Measurements from ENCODE around the gene SOCS3.
A peak's percentile ranks its signal among the peaks of the same experiment; 100 is the strongest.
"Not testable (repeated sequence)": the region's sequence is repeated elsewhere in the genome, so short reads cannot be mapped to it uniquely, and the experiment has no call there.

The SOCS3 gene

DNA sequence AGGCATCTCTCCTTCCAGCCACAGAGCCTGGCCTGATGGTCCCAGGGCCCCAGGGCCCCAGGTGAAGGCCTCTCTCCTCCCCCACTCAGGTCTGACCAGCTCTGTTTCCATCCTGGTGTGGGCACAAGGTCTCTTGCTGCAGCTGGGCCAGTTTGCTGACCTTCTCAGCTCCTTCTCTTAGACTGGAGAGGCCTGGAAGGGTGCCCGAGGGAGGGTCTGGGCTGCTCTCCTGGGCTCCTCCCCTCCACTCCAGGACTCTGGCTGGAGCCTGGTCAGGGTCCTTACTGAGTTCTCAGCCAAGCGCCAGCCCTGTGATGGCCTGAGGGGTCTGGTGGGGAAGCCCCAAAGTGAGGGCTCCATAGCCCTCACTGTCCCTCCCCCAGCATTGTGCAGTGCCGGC is 12.4 kb downstream of the SOCS3 start:
- no peak for DNase-seq

DNA sequence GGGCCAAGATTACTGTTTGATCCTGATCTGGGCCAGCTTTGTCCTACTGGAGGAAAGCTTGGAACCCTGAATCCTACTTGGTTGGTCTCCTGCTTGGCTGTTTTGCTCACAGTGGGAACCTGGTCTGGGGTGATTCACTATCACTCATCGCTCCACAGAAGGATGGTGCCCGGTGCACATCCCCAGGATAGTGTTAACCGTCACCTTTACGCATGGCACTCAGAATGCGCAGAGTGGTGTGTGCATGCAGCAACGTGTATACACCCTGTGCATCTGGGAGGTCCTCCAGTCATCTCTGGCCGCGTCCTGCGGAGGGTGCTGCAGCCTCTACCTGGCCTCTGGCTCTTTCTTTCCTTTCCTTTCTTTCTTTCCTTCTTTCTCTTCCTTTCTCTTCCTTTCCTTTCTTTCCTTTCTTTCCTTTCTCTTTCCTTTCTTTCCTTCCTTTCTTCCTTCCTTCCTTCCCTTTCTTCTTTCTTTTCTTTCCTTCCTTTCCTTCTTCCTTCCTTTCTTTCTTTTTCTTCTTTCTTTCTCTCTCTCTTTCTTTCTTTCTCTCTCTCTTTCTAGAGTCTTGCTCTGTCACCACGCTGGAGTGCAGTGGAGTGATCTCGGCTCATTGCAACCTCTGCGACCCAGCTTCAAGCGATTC is 13.1 kb downstream of the SOCS3 start:
- DNase-seq: no peak

DNA sequence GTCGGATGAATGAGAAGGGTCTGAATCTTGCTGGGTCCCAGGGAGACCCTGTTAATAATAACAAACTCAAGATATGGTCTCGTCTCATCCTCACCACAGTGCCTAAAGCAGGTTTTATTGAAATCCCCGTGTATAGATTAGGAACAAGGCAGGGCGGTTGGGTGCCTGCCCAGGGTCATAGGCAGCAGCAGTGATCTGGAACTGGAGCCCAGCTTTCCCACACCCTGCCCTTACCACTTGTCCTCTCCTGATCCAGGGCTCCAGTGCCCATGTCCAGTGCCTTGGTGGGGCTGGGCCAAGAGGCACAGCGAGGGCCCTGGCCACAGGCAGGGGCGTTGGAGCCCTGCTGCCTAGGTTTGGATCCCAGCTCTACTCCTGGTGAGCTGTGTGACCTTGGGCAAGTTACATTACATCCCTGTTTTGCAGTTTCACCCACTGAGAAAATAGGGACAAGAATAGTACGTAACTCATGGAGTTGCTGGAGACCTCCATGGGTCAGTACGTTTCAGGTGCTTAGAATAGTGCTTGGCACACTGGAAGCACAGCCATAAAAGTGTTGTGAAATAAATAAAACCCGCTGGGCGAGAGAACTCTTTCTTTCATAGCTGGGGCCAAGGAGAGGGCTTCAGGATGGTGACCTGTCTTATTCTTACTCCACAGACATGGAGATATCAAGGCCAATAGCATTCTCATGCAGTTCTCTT is 13.9 kb downstream of the SOCS3 start:
- DNase-seq: no peak

DNA sequence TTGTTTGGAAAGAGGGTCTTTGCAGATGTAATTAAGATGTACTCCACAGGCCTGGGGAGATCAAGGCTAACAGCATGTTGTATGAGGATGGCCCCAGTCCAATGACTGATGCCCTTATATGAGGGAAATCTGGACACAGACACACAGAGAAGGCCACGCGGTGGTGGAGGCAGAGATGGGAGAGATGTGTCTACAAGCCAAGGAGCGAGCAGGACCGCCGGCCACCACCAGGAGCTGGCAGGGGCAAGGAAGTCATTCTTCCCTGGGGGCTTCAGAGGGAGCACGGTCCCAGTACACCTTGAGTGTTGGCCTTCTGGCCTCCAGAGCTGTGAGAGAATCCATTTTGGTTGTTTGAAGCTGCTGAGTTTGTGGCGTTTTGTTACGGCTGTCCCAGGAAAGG is 14.7 kb downstream of the SOCS3 start:
- no peak for DNase-seq

DNA sequence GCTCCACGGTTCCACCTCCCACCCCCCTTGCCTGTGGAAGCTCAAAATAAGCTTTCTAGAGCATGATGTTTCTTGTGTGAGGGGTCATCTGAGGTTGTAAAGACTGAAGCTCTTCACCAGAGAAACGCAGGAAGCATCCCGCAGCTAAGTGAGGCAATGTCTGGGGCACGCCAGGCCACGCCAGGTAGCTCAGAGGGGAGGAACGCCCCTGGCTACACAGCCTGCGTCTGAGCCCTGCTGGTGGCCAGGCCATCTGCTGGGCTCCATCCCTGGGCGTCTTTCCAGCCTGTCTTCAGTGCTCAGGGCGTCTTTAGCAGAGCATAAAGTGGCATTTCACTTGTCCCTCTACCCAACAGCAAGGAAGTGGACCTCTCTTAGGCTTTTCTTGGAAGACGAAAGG is 15.2 kb downstream of the SOCS3 start:
- DNase-seq: no peak

DNA sequence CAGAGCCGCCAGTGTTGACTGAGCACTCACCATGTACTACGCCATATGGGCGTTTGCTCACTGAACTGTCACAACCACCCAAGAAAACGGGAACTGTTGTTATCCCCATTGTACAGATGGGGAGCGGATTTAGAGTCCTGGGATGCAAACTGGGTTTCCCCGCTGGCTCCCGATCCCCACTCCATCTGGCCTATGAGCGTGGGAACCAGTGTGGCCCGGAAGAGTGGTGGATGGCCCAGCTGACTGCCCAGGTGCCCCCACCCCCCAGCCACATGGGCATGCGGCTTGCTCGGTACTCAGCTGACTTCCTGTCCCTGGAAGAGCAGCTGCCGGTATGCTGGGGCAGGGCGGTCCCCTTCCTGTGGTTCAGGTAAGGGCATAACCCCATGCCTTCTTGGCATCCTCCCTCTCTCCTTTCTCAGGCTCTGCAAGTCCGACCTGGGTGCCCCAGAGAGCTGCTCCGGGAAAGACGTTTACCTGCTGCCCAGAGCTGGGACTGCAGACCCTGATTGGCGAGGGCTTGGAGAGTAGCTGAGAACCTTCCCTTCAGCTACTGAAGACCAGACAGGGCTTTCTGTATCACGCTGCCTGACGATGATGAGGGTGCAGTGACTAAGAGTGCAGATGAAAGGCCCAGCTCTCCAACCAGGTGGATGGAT is 16.2 kb downstream of the SOCS3 start:
- DNase-seq: peak; percentile 62

DNA sequence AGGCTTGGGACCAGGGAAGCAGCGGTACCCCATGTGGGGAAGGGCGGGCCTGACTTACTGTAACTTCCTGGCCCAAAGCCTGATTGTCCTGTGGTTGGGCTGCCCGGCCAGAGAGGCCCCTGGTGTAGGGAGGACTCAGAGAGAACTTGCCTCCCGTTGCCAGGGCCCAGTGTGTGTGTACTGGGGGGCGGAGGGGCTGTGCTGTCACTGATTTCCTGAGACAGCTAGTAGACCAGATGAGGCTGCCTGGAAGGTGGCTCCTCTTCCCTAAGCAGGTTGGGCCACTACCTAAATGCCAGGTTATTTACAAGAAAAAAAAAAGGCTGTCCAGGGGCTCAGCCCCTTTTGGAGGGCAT is 16.7 kb downstream of the SOCS3 start:
- no peak for DNase-seq

DNA sequence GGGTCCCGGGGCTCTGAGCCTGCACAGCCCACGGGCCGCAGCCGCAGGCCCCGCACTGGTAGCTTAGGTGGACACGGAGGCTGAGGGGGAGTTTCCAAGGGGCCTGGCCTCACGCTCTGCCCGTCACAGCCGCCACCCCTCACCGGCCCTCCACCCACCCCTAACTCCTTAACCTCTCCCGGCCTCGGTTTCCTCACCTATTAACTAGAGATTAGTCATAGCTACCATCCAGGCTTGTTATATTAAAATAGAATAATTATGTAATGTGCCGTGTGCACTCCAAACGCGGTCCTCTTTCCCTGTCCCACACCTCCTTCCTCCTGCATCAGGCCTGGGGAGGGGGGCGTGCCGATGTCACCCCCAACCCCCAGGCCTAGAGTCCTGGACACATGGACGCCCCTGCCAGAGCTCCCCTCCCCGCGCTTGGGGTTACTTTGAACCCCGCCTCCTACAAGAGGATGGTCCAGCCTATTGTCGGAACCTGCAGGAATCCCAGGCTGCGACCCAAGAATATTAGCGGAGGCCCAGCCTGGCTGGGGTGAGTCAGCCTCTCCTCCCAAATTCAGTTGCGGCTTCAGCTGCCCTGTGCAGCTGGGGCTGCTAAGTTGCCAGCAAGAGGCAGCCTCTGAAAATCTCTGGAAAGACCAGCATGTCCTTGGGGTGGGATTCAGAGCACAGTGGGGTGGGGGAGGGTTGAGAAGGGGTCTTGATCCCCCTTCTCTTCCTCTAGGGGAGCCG is 17.3 kb downstream of the SOCS3 start:
- DNase-seq: no peak

DNA sequence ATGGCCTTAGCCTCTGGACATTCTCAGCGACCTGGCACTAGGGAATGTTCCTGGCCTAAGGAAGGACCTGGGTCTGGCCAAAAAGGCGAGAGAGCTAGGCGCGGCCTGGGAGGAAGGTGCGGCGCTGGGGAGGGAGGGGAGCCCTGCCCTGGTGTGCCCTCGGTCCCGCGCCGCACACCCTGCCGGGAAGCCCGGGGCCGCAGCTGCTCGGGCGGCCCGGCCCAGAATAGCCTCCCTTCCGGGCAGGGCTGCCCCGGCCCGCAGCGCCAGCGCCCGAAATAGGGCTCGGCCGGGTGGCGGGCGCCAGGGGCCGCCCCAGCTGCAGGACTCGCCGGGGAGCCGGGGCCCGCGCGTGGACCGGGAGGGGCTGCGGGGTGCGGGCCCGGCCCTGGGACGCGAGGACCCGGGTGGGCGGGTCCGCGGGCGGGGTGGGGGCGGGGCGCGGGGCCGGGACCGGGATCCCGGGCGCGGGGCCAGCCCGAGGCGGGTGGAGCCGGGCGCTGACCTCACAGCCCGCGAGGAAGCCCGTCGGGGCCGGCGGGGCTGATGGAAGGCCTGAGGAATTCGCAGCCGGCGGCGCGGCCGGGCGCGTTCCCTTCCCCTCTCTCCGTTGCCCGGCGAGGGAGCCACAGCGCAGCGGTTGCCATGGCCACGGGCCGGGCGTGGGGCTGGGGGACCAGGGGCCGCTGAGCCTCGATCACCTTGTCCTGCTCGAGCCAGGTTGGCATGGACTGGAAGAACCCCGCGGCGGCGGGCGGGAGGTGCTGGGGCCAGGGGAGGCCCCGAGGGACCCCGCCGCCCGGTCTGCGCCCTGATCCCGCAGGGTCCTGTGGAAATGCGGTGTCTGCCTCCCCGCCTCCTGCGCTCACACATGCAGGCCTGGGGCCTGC is 18.1 kb downstream of the SOCS3 start:
- DNase-seq: no peak

DNA sequence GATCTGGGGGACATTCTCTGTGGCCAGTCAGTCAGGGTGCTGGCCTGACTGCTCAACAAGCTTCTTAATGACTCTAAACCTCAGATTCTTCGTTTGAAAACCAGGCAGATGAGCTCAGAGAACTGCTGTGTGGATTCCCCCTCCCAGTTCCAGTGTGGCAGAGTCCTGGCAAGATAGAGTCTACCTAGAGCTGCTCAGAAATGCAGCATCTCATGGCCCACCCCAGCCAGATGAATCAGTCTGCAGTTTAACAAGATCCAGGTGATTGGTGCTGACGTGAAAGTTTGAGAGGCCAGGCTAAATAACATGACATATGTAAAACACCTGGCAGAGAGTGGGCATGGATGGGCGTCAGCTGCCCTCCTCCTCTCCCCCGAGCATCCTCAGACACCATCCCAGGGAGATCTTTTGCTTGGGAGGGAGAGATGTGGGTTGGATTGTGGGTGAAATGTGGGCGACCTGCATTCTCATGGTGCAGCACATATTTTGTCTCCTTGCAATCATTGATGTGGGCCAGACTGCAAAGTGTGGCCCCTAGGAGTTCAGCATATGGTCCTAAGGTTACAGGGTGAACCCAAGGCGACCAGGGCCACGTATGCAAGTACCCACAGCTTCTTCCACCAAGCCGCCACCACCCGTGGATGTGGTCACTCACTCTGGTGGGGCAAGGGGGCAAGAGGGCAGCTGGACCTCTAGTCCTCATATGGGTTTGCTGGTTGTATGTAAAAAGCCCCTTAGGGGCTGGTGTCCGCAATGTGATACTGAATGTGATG is 19.5 kb downstream of the SOCS3 start:
- DNase-seq: no peak

DNA sequence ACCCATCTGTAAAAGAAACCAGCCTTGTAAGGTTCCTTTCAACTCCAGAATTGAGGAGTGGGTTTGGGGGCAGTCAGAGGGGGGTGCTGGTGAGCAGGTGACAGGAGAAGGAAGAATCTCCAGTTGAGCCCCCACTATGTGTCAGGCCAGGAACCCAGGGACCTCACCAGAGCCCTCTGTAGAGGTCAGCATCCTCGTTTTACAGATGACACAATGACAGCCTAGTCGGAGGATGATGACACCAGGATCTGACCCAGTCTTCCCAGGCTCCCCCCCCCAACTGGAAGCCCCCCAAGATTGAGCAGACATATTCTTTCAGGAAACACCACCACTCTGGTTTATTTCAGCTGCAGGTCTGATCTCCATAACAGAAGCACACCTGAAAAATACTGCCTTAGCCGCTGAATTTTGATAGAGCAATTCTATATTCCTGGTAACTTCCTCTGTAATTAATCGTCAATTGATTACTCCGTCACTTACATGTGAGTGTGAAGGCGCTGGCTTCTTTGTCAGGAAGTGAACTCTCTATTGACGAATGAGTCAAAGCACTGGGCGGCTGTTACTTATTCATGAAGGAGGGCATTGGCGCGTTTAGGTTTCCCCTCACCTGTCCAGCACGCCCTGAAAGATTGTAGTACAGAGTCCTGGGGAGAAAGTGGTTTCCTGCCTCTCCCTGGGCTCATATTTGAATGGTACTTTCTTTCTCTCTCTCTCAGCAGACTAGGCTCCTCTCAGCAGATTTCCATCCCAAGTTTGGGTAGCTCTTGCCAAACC is 21.2 kb downstream of the SOCS3 start:
- DNase-seq: no peak

DNA sequence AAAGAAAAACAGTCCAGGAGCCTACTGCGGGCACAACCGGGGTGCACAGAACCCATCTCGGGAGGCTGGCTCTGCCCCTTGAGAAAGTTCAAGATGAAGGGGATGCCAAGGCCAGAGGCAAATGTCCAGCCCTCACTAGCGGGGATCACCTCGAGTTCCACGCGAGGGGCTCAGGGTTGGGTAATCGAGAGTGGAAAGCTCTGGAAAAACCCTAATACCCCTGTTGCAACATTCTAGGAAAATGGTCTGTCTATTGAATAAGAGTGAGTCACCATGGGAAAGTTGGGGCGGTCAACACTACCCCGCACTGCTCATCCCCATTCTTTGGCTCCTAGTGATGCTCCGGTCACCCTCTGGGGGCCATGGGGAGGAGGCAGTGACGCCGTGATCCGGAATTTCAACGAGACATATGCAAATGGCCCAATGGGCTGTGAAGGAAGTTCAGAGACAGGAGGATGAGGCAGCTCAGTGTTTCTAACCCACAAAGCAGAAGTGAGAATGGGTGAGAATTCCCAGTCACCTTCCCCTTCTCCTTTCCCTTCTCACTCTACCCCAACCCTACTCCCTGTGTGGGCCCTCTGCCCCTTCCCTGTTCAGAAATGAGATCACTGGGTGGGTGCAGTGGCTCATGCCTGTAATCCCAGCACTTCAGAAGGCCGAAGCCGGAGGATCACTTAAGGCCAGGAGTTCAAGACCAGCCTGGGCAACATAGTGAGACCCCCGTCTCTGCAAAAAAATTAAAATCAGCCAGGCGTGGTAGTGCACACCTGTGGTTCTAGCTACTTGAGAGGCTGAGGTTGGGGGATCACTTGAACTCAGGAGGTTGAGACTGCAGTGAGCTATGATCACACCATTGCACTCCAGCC is 22.4 kb downstream of the SOCS3 start:
- no peak for DNase-seq

DNA sequence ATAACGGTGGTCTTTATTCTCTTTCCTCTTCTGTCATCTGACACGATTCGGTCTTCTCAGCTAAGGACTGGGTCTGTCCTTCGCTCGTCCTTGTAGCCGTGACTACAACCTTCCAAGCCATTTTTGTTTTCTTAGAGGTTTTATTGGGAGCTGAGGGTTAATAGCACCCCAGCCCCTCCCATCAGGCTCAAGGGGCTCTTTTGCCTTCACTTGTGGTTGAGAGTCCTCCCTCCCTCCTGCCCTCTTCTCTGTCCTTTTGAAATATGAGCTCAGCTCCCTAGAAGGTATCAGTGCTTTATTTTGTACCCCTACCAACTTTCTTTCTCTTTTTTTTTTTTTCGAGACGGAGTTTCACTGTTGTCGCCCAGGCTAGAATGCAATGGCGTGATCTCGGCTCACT is 24.7 kb downstream of the SOCS3 start:
- DNase-seq: no peak

DNA sequence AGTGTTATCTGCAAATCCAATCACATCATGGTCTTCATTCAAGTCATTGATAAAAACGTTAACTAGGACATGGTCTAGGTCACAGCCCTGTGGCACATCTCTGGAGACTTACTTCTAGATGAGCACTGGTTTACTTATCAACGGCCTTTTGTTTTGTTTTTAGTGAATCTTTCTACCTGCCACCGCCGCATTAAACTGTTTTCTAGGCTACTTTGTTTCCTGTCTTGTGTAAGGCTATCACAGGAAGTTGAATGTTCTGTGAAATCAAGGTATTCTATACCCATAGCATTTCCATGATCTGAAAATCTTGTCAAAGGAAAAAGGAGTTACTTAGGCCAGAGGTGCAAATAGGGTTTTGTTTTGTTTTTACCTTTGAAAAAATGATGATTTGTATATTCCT is 26.9 kb downstream of the SOCS3 start:
- no peak for DNase-seq

DNA sequence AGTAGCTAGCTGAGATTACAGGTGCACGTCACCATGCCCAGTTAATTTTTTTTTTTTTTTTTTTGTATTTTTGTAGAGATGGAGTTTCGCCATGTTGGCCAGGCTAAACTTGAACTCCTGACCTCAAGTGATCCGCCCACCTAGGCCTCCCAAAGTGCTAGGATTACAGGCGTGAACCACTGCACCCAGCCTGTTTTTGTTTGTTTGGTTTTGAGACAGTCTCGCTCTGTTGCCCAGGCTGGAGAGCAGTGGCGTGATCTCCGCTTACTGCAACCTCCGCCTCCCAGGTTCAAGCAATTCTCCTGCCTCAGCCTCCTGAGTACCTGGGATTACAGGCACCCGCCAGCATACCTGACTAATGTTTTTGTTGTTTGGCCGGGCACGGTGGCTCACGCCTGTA is 28.5 kb downstream of the SOCS3 start:
- DNase-seq: not testable (repeated sequence)

DNA sequence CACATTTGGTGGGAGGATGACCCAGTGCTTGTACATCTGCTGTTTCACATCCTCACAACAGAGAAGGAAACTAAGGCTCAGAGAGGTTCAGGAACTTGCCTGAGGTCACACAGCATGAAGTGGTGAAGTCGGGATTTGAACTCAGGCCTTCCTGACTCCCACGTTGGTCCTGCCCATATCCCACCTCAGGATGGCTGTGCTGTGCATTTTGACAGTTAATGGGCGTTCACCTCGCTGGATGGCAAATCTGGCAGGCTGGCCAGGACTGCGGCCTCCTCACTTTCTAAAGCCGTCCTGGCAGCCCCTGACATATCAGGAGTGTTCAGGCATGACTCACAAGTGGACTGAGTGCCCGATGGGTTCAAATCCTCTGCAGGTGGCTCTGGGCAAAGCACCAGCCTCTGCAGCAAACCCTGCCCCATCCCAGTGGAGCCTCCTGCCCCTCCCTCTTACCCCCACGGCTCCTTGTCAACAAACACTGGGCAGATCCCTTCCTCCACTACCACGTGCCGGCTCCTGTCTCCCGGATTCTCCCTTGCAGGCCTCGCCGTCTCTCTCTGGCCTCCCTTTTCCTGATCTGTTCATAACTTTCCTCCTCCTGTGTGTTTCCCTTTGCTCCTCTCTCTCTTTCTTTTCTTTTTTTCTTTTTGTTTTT is 29.2 kb downstream of the SOCS3 start:
- DNase-seq: no peak

DNA sequence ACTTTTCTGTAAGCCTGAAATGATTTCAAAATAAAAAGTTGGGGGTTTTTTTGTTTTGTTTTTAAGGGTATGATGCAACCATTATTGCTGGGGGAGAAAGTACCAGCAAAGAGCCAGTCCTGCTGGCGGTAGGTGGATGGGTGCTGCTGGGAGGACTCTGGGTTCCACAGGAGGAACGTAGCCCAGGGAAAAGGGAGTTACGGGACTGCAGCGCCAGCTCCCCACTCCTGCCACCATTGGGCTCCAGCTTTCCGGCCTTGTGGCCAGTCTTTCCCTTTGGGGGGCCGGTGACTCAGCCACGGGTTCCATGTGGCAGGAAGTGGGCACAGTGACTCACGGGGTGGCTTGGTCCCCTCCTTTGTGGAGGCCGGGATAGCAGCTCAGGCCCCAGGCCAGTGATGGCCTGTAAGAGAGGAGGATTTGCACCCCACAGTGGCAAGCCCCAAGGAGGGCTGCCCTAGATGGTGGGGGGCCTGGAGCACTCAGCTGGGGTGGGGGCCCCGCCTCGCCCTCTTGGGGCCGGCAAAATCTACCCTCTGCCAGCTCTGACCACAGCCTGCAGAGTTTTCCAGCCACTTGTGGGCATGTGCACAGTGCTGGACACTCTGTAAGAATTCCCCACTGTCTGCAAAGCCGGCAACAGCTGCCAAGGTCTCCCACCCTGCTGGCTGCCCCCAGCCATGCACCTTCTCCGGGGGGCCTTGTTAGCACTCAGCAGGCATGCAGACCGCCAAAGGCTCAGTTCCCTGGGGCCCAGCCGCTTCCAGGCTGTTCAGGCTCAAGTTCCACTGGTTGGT is 30.4 kb downstream of the SOCS3 start:
- DNase-seq: no peak

DNA sequence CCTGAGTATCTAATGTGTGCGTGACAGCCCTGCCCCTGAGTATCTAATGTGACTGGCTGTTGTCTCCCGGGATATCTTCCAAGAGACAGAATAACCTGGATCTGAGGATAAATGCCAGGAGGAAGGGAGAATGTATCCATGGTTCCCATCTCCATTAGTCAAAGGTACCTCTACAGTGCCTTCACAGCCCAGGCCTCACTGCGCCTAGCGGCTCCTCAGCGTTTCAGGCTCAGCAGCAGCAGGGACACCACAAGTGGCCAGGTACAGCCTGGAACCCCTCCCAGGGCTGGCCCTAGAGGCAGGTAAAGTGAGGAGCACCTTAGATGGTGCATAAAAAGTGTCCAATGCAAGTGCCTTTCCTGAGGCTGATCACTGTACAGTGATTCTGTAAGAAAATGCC is 32.0 kb downstream of the SOCS3 start:
- no peak for DNase-seq
